CD8-positive, alpha-beta memory T cell (primary cell): ENCODE measurements around the gene RC3H2. TPM values are rescaled to one million over a fixed set of nuclear protein-coding genes. Genes with fewer than 3 reads are reported as not detected.
A peak's percentile ranks its signal among the peaks of the same experiment; 100 is the strongest.
"Not testable (repeated sequence)": the region's sequence is repeated elsewhere in the genome, so short reads cannot be mapped to it uniquely, and the experiment has no call there.

Source experiments
- CTCF ChIA-PET: fragments of 350-600 bp; sonication (Branson Sonifier 250); formaldehyde crosslinking; loops from one replicate; lab custom pipeline; 2021; ENCODE audit warnings: antibody characterized with exemption; lab: Charles Lee
- POLR2A ChIA-PET: fragments of 350-600 bp; sonication (Branson Sonifier 250); formaldehyde crosslinking; loops from one replicate; lab custom pipeline; 2021; ENCODE audit warnings: antibody characterized with exemption; lab: Charles Lee
- DNase-seq, 5 donors: peaks; one replicate each; pipeline versions ENCODE4 v3.0.0 to v3.0.0-alpha.2; 2020 to 2022; ENCODE audit warnings: mixed read lengths in 1 of 5
- H3K27ac ChIP-seq: one replicate; pipeline ENCODE4 v1.7.0; 2013; ENCODE audit warnings: low read depth, mild to moderate bottlenecking, low read length, moderate library complexity
- H3K27me3 ChIP-seq: 2 replicates; pipeline ENCODE4 v1.7.0; 2013; ENCODE audit warnings: low read length, mild to moderate bottlenecking; ENCODE audit not compliant: insufficient read depth, poor library complexity, severe bottlenecking
- H3K36me3 ChIP-seq: 2 replicates; pipeline ENCODE4 v1.7.0; 2013; ENCODE audit warnings: mild to moderate bottlenecking, low read length, moderate library complexity; ENCODE audit not compliant: insufficient read depth
- H3K4me1 ChIP-seq: 2 replicates; pipeline ENCODE4 v1.7.0; 2013; ENCODE audit warnings: mild to moderate bottlenecking, low read length, moderate library complexity; ENCODE audit not compliant: insufficient read depth
- H3K4me3 ChIP-seq: 2 replicates; pipeline ENCODE4 v1.7.0; 2013; ENCODE audit warnings: mild to moderate bottlenecking, low read length
- H3K9me3 ChIP-seq: 2 replicates; pipeline ENCODE4 v1.7.0; 2013; ENCODE audit warnings: mild to moderate bottlenecking, low read length
- H3K27ac Mint-ChIP-seq, 8 donors: one replicate each; pipeline ENCODE4 v1.8.0; 2020 to 2021; ENCODE audit warnings: mixed read lengths in 8 of 8, mild to moderate bottlenecking in 6 of 8, inconsistent platforms in 3 of 8, moderate library complexity in 3 of 8
- H3K27me3 Mint-ChIP-seq, 2 donors: one replicate each; pipeline ENCODE4 v1.8.0; 2020 to 2021; ENCODE audit warnings: mixed read lengths in 2 of 2, mild to moderate bottlenecking in 1 of 2, moderate library complexity in 1 of 2
- H3K36me3 Mint-ChIP-seq, 3 donors: one replicate each; pipeline ENCODE4 v1.8.0; 2020 to 2021; ENCODE audit warnings: mixed read lengths in 3 of 3, inconsistent platforms in 1 of 3, mild to moderate bottlenecking in 1 of 3
- H3K4me1 Mint-ChIP-seq, 3 donors: one replicate each; pipeline ENCODE4 v1.8.0; 2020 to 2021; ENCODE audit warnings: mixed read lengths in 3 of 3, inconsistent platforms in 1 of 3, mild to moderate bottlenecking in 1 of 3
- H3K4me3 Mint-ChIP-seq, 7 donors: one replicate each; pipeline ENCODE4 v1.8.0; 2020 to 2021; ENCODE audit warnings: mixed read lengths in 7 of 7, mild to moderate bottlenecking in 6 of 7, moderate library complexity in 4 of 7, inconsistent platforms in 2 of 7
- H3K9me3 Mint-ChIP-seq, 5 donors: one replicate each; pipeline ENCODE4 v1.8.0; 2020 to 2022; ENCODE audit warnings: mixed read lengths in 5 of 5, mild to moderate bottlenecking in 3 of 5, moderate library complexity in 2 of 5, inconsistent platforms in 1 of 5
- polyA plus RNA-seq: library from polyadenylated mRNA; unstranded; fragments of 300-500 nt; fragmentation: Illumina TruSeq; gene quantifications from one replicate; pipeline ENCODE4 v1.2.3, GENCODE V29; 2021
- total RNA-seq, 2 experiments: library from RNA; stranded (reverse); gene quantifications; one replicate each; pipeline ENCODE4 v1.2.3, GENCODE V29; 2021

RC3H2 gene
- total and polyA plus RNA-seq, 3 experiments from 2014 or later: 32.1 to 34.4 (median 34.0) TPM

DNA sequence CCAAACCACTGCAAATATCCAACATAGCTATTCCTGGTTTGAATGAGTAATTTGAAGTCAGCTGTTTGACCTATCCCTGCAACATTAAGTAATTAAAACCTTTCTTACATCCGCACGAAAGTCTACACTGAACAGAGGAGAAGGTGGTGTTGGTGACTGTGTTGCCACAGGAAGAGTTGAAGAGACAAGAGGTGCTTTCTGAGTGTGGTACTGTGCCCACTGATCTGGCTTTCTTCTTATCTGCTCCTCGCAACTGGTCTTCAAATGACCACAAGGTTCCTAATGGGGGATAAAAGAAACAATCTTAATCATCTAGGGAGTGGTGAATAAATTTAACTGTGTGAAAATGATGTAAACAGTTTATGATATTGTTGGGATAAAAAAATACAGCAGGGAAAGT, 47.3 kb downstream of the RC3H2 start:
- H3K27me3 ChIP-seq: no peaks in the 10 kb centered on the region
- H3K27me3 Mint-ChIP-seq: no peaks in the 10 kb centered on the region
- ChIA-PET CTCF (no interaction called here), POLR2A (no interaction called here)
- H3K27ac Mint-ChIP-seq: peak overlapping the region in 3 of 8 donors; percentile 4 to 31 (median 30)
- no peaks in the 10 kb centered on the region for H3K9me3 Mint-ChIP-seq
- no peaks in the 10 kb centered on the region for H3K9me3 ChIP-seq
- peaks cover 5 to 85% (median 24%) of the 10 kb centered on the region in 3 donors for H3K36me3 Mint-ChIP-seq
- no peaks in the 10 kb centered on the region for H3K4me1 ChIP-seq
- H3K4me3 Mint-ChIP-seq: no peak overlapping the region
- peaks cover 3 to 10% (median 3%) of the 10 kb centered on the region in 3 donors for H3K4me1 Mint-ChIP-seq
- peaks cover 39% of the 10 kb centered on the region for H3K36me3 ChIP-seq
- no peak overlapping the region for H3K27ac ChIP-seq
- H3K4me3 ChIP-seq: no peak overlapping the region
- no peak for DNase-seq

DNA sequence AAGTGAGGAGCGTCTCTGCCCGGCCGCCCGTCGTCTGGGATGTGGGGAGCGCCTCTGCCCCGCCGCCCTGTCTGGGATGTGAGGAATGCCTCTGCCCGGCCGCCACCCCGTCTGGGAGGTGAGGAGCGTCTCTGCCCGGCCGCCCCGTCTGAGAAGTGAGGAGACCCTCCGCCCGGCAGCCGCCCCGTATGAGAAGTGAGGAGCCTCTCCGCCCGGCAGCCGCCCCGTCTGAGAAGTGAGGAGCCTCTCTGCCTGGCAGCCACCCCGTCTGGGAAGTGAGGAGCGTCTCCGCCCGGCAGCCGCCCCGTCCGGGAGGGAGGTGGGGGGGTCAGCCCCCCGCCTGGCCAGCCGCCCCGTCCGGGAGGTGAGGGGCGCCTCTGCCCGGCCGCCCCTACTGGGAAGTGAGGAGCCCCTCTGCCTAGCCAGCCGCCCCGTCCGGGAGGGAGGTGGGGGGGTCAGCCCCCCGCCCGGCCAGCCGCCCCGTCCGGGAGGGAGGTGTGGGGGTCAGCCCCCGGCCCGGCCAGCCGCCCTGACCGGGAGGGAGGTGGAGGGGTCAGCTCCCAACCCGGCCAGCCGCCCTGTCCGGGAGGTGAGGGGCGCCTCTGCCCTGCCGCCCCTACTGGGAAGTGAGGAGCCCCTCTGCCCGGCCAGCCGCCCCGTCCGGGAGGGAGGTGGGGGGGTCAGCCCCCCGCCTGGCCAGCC, 52.9 kb downstream of the RC3H2 start:
- DNase-seq, CTCF ChIA-PET, H3K27ac Mint-ChIP-seq, H3K27me3 Mint-ChIP-seq, H3K27ac ChIP-seq, H3K9me3 ChIP-seq, H3K9me3 Mint-ChIP-seq, H3K27me3 ChIP-seq, H3K4me1 ChIP-seq, H3K4me3 ChIP-seq, POLR2A ChIA-PET, H3K4me3 Mint-ChIP-seq: not testable (repeated sequence)
- Mint-ChIP-seq H3K36me3 (peaks cover 7 to 74% (median 20%) of the 10 kb centered on the region in 3 donors), H3K4me1 (peaks cover 5 to 14% (median 12%) of the 10 kb centered on the region in 3 donors)
- peaks cover 34% of the 10 kb centered on the region for H3K36me3 ChIP-seq

DNA sequence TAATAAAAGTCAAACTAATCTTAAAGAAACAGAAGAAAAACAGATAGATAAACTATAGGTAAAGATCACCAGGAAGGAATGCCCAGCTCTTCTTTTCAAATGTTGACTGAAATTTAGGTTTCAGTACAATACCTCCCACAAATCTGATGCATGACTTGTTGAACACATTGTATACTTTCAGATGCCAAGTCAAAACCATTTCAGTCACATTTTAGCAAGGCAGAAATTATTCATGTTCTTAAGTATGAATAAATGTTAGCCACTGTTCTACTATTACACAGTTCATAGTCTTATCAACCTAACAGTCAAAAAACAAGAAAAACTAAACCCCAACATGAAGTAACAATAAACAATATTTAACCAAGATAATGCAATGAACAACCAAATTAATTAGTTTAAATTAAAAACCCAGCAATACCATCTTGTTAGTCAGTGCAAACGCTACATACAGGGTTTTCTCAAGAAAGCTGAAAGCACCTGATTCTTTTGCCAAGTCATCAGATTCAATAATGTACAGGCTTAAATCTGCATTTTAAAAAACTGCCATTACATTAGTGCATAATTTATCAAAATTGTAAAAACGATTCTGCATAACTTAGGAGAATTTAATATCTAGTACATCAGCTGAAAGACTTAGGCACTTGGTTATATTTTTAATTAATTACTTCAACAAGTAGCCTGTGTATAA, 56.8 kb downstream of the RC3H2 start:
- DNase-seq: no peak
- Histone ChIP-seq H3K4me1 (peaks cover 24% of the 10 kb centered on the region), H3K27ac (no peak overlapping the region), H3K9me3 (no peaks in the 10 kb centered on the region), H3K27me3 (no peaks in the 10 kb centered on the region), H3K36me3 (peaks cover 11% of the 10 kb centered on the region), H3K4me3 (no peak overlapping the region)
- no peak overlapping the region for H3K4me3 Mint-ChIP-seq
- no peaks in the 10 kb centered on the region for H3K27me3 Mint-ChIP-seq
- peak overlapping the region in 5 of 8 donors; percentile 5 to 66 (median 24) for H3K27ac Mint-ChIP-seq
- H3K4me1 Mint-ChIP-seq: peaks cover 15 to 28% (median 26%) of the 10 kb centered on the region in 3 donors
- no peaks in the 10 kb centered on the region for H3K9me3 Mint-ChIP-seq
- H3K36me3 Mint-ChIP-seq: peaks cover 7 to 51% (median 7%) of the 10 kb centered on the region in 3 donors
- CTCF ChIA-PET: no interaction called here
- POLR2A ChIA-PET: interaction anchor here (1.2 kb wide), 1 partner anchor 11 kb away, joined by 9 read pairs; no protein-coding TSS in a partner anchor

DNA sequence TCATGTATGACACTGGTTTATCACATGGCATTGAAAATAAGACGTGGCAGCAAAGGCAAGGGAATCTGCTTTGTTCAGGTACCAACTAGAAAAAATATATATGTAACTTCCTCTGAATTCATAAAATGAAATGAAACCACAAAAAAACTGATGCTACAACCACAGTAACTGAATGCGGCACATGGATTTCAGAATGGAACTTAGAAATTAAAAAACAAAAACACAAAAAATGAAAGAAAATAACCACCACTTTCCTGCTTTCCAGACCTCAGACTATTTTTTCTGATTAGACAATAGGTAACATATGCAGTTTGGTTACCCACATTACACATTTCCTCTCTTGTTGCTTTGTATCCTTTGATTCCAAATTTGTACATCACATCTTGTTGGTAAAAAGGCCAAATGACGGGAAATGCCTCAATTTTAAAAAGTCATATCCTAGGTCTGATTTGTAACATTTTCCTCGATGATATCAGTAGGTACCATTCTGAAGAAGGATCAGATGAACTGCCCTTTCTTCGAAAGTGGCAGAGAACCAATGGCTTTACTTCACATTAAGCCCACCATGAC, 58.7 kb downstream of the RC3H2 start:
- H3K36me3 Mint-ChIP-seq: peaks cover 7 to 46% (median 7%) of the 10 kb centered on the region in 3 donors
- H3K27me3 ChIP-seq: no peaks in the 10 kb centered on the region
- H3K9me3 ChIP-seq: no peaks in the 10 kb centered on the region
- peaks cover 10% of the 10 kb centered on the region for H3K36me3 ChIP-seq
- no peak overlapping the region for H3K4me3 Mint-ChIP-seq
- H3K27me3 Mint-ChIP-seq: no peaks in the 10 kb centered on the region
- ChIA-PET POLR2A (no interaction called here), CTCF (no interaction called here)
- no peak overlapping the region for H3K27ac ChIP-seq
- H3K4me1 Mint-ChIP-seq: peaks cover 18 to 29% (median 28%) of the 10 kb centered on the region in 3 donors
- H3K4me1 ChIP-seq: peaks cover 24% of the 10 kb centered on the region
- H3K4me3 ChIP-seq: no peak overlapping the region
- no peaks in the 10 kb centered on the region for H3K9me3 Mint-ChIP-seq
- DNase-seq: peak in 2 of 5 donors; percentile 29 to 84
- H3K27ac Mint-ChIP-seq: peak overlapping the region in 7 of 8 donors; percentile 3 to 91 (median 67)

DNA sequence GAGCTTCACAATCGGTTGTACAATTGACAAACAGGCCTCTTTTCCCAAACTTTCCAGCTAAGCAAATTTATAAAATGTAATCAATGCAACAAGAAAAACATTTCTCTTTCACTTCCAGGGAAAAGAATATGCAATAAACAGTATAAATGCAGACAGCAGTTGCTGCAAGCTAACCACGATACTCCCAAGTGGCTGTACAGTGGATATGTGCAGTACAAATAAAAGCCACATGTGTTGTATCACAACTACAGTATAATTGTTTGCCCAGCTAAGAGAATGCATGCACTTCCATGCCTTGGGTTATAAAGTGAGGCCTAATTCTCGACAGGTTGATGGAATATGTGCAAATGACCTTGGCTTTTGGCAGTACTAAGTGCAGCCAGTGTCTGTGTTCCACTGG, 60.0 kb downstream of the RC3H2 start:
- Mint-ChIP-seq H3K4me3 (no peak overlapping the region), H3K36me3 (peaks cover 0 to 35% (median 4%) of the 10 kb centered on the region in 3 donors), H3K27ac (no peak overlapping the region), H3K9me3 (no peaks in the 10 kb centered on the region), H3K27me3 (no peaks in the 10 kb centered on the region), H3K4me1 (peaks cover 18 to 29% (median 28%) of the 10 kb centered on the region in 3 donors)
- H3K27ac ChIP-seq: no peak overlapping the region
- H3K4me1 ChIP-seq: peaks cover 24% of the 10 kb centered on the region
- H3K27me3 ChIP-seq: no peaks in the 10 kb centered on the region
- no peaks in the 10 kb centered on the region for H3K36me3 ChIP-seq
- H3K4me3 ChIP-seq: no peak overlapping the region
- POLR2A ChIA-PET: no interaction called here
- H3K9me3 ChIP-seq: no peaks in the 10 kb centered on the region
- DNase-seq: no peak
- CTCF ChIA-PET: no interaction called here

DNA sequence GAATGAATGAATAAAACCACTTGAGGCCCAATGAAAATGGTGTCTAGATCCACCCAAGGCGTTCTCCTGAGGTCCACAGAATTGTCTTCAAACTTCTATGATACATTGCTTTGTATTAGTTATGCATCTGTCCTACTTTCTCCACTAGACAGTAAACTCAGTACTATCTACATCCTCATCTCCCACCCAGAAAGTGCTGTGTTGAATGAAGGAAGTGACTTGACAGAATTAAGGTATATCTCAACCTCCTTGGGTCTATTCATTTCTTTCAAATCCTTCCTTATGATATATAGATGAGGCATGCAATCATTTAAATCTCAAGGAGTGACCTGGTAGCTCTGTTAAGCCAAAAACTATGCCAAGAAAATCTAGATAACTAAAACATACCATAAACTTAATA, 61.0 kb downstream of the RC3H2 start:
- ChIA-PET CTCF (no interaction called here), POLR2A (no interaction called here)
- H3K4me1 ChIP-seq: peaks cover 24% of the 10 kb centered on the region
- Mint-ChIP-seq H3K4me3 (no peak overlapping the region), H3K4me1 (peaks cover 18 to 26% (median 24%) of the 10 kb centered on the region in 3 donors), H3K27me3 (no peaks in the 10 kb centered on the region), H3K27ac (no peak overlapping the region), H3K36me3 (peaks cover 0 to 28% (median 4%) of the 10 kb centered on the region in 3 donors), H3K9me3 (peaks cover 0 to 6% (median 3%) of the 10 kb centered on the region in 5 donors)
- H3K27me3 ChIP-seq: no peaks in the 10 kb centered on the region
- no peak overlapping the region for H3K4me3 ChIP-seq
- no peak overlapping the region for H3K27ac ChIP-seq
- H3K36me3 ChIP-seq: no peaks in the 10 kb centered on the region
- DNase-seq: no peak
- H3K9me3 ChIP-seq: no peaks in the 10 kb centered on the region

DNA sequence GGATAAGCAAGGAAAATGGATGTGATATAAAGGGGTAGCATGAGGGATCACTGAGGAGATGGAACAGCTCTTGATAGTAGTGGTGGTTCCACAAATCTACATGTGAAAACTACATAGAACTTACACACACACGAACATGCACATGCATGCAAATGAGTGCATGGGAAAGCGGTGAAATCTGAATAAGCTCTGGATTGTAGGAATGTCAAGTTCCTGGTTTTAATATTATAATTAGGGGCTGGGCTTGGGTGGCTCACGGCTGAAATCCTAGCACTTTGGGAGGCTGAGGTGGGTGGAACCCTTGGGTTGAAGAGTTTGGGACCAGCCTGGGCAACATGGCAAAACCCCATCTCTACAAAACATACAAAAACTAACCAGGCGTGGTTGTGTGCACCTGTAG, 63.7 kb downstream of the RC3H2 start:
- CTCF ChIA-PET: no interaction called here
- peaks cover 0 to 6% (median 3%) of the 10 kb centered on the region in 5 donors for H3K9me3 Mint-ChIP-seq
- Histone ChIP-seq H3K4me3 (no peak overlapping the region), H3K4me1 (peaks cover 10% of the 10 kb centered on the region), H3K27ac (no peak overlapping the region), H3K36me3 (no peaks in the 10 kb centered on the region), H3K27me3 (no peaks in the 10 kb centered on the region), H3K9me3 (no peaks in the 10 kb centered on the region)
- DNase-seq: no peak
- peaks cover 11 to 20% (median 14%) of the 10 kb centered on the region in 3 donors for H3K4me1 Mint-ChIP-seq
- H3K27ac Mint-ChIP-seq: peak overlapping the region in 2 of 8 donors; percentile 9 to 13
- H3K36me3 Mint-ChIP-seq: peaks cover 0 to 9% (median 0%) of the 10 kb centered on the region in 3 donors
- POLR2A ChIA-PET: no interaction called here
- H3K27me3 Mint-ChIP-seq: no peaks in the 10 kb centered on the region
- H3K4me3 Mint-ChIP-seq: no peak overlapping the region

DNA sequence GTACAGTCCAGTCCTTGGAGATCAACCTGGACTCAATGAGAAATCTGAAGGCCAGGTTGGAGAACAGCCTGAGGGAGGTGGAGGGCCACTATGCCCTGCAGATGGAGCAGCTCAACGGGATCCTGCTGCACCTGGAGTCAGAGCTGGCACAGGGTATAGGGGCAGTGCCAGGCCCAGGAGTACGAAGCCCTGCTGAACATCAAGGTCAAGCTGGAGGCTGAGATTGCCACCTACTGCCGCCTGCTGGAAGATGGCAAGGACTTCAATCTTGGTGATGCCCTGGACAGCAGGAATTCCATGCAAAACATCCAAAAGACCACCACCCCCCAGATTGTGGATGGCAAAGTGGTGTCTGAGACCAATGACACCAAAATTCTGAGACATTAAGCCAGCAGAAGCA, 66.7 kb downstream of the RC3H2 start:
- H3K9me3 ChIP-seq, H3K27me3 ChIP-seq, DNase-seq, H3K9me3 Mint-ChIP-seq, POLR2A ChIA-PET, H3K36me3 Mint-ChIP-seq, CTCF ChIA-PET, H3K27ac ChIP-seq, H3K27ac Mint-ChIP-seq, H3K36me3 ChIP-seq, H3K4me3 ChIP-seq, H3K27me3 Mint-ChIP-seq: not testable (repeated sequence)
- H3K4me1 ChIP-seq: peaks cover 12% of the 10 kb centered on the region
- Mint-ChIP-seq H3K4me3 (peak overlapping the region in 1 of 7 donors; percentile 38), H3K4me1 (peaks cover 13 to 28% (median 17%) of the 10 kb centered on the region in 3 donors)
